Uterus (tissue), 4 donors: ENCODE results near the gene LRRC37A2. TPM values are rescaled to one million over a fixed set of nuclear protein-coding genes. Genes with fewer than 3 reads are reported as not detected.
"Not testable (repeated sequence)": the region's sequence is repeated elsewhere in the genome, so short reads cannot be mapped to it uniquely, and the experiment has no call there.

Experiments
- DNase-seq, 2 donors: peaks; one replicate each; pipeline ENCODE4 v3.0.0-alpha.2; 2019 to 2020
- H3K27ac ChIP-seq, 2 donors: fragments of 200-600 bp; sonication (generic); 1 replicate in 1 of 2; 2 replicates in 1 of 2; pipeline ENCODE4 v1.5.1; 2016 to 2018
- H3K27me3 ChIP-seq, 2 donors: fragments of 200-600 bp; sonication (generic); one replicate each; pipeline ENCODE4 v1.5.1; 2018 to 2019; ENCODE audit warnings: control low read depth in 1 of 2
- H3K36me3 ChIP-seq, 2 donors: fragments of 200-600 bp; sonication (generic); one replicate each; pipeline ENCODE4 v1.5.1; 2019; ENCODE audit warnings: control low read depth in 1 of 2
- H3K4me1 ChIP-seq, 2 donors: fragments of 200-600 bp; sonication (generic); one replicate each; pipeline ENCODE4 v1.5.1; 2018 to 2019; ENCODE audit warnings: control low read depth in 1 of 2
- H3K4me3 ChIP-seq, 2 donors: fragments of 200-600 bp; sonication (generic); 1 replicate in 1 of 2; 2 replicates in 1 of 2; pipeline ENCODE4 v1.5.1; 2018 to 2019; ENCODE audit warnings: mild to moderate bottlenecking in 1 of 2
- H3K9me3 ChIP-seq, 2 donors: fragments of 200-600 bp; sonication (generic); one replicate each; pipeline ENCODE4 v1.5.1; 2019; ENCODE audit warnings: control low read depth in 1 of 2
- intact Hi-C: fragments of 100-400 bp; cut with DNase I; formaldehyde crosslinking; loops from one replicate; pipeline ENCODE4 v1.15.1; 2023; ENCODE audit warnings: low total_unique reads
- total RNA-seq, 4 donors: library from RNA; depleted of rRNA in 3 of 4; stranded (reverse); fragments of >200 nt in 3 of 4; gene quantifications; one replicate each; pipeline versions ENCODE4 v1.1.0 to v1.2.4, GENCODE V29; 2014 to 2023
- donor health status: DM: yes; HTN: yes; CAD: no.

LRRC37A2 gene
- total RNA-seq, 4 donors from 2014 or later = 1.8 to 34.9 (median 16.4) TPM

DNA sequence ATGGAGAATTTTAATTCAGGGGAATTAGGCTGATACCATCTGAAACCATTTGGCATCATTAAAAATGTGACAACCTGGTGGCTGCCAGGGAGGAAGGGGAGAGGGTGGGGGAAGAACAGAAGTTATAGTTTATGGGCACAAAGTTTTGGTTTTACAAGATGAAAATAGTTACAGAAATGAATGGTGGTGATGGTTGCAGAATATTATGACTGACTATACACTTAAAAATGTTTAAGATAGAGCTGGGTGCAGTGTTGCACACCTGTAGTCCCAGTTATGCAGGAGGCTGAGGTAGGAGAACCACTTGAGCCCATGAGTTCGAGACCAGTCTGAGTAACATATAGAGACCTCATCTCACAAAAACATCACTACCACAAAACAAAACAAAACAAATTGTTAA lies 54.7 kb downstream of the LRRC37A2 start:
- H3K9me3 ChIP-seq, H3K4me3 ChIP-seq, H3K36me3 ChIP-seq, intact Hi-C loops, DNase-seq, H3K4me1 ChIP-seq, H3K27ac ChIP-seq, H3K27me3 ChIP-seq: not testable (repeated sequence)

DNA sequence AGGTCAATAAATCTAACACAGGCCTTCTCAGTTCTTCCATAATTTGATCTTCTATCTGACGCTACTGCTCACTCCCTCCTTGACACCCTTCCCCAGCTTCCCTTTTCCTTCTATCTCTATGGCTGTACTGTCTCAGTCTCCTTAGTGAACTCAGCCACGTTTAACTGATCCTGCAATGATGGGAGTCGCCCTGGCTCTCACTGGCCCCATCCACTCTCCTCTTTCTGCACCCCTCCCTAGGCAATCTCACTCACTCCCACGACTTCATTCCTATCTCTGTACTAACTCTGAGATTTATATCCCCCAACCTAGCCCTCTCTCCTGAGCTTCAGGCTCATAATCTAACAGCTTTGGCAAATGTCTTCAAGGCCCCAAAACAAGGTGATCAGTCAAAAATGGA lies 59.5 kb downstream of the LRRC37A2 start:
- DNase-seq, H3K9me3 ChIP-seq, H3K4me3 ChIP-seq, H3K4me1 ChIP-seq, H3K27me3 ChIP-seq, H3K36me3 ChIP-seq, intact Hi-C loops, H3K27ac ChIP-seq: not testable (repeated sequence)

DNA sequence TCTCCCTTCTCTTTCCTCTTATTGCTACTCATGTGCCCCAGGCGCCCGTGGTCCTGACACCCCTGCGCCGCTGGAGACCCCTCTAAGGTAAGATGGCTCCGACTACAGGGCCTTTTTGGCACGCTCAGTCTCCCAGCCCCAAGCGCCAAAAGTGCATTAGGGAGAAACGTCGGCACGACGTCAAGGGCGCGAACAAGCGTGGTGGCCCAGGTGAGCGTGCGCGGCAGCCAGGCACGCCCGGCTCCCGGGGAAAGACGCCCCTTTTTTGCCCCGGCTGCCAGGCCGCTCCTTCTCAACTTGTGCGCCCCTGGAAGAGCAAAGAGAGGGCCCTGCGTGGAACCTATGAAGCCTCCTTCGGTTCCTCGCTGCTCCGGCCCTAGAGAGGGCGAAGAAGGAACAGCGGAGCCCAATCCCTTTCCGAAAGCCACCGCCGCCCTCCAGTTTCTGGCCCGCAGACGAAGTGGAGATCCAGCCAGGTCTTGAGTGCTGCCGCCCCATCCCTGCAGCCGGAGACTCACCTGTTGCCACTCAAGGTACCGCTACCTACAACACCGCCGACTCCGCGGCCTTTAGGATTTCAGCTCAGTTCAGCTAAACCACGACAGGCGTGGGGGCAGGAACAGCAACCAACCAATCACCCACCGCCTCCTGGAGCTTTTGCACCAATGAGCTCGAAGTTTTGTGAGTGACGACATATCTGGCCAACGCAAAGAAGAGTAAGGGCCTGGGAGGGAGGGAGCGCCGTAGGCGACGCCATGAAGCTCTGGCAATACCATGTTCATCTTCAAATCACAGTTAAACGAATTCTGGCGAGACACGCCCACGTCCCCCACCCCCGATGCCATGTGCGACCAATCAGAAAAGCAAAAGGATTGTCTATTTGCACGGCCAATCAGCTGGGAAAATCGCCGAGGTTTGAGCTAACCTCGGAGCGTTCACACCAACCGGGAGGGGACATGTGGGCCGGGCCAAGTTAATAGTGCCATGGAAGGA lies 67.1 kb downstream of the LRRC37A2 start, which contains the start of gene ARL17A:
Gene ARL17A, minus strand, starts transcription at position 609 of the 993 bp plus-strand sequence. CDS start 3,369 bp downstream, outside the sequence.
- intact Hi-C loops, H3K9me3 ChIP-seq, H3K36me3 ChIP-seq, H3K4me1 ChIP-seq, H3K27me3 ChIP-seq: not testable (repeated sequence)
- Histone ChIP-seq H3K4me3 (peak within 1 kb of the TSS in 1 of 2 donors; percentile 15), H3K27ac (peak within 1 kb of the TSS; percentile 27 to 64)
- DNase-seq = peak; percentile 84 to 86

DNA sequence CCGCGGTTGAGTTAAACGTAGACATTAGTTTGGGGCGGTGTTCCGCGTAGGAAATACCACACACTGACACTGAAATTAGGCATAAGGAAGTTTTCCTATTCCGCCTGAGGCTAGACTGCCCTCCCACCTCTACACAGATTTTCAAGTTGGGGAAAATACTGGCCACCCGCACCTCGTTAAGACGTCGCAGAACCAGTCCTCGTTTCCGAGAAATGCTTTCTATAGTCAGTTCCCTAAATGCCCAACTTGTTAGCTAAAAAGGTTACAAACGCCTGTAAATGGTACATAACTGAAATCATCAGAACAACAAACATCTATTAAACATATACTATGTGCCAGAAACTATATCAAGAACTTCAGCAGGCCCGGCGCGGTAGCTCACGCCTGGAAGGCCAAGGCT lies 67.8 kb downstream of the LRRC37A2 start:
- intact Hi-C loops, DNase-seq, H3K9me3 ChIP-seq, H3K27me3 ChIP-seq, H3K36me3 ChIP-seq, H3K4me1 ChIP-seq: not testable (repeated sequence)
- Histone ChIP-seq H3K4me3 (peak overlapping the region in 1 of 2 donors; percentile 15), H3K27ac (peak overlapping the region; percentile 27 to 64)

DNA sequence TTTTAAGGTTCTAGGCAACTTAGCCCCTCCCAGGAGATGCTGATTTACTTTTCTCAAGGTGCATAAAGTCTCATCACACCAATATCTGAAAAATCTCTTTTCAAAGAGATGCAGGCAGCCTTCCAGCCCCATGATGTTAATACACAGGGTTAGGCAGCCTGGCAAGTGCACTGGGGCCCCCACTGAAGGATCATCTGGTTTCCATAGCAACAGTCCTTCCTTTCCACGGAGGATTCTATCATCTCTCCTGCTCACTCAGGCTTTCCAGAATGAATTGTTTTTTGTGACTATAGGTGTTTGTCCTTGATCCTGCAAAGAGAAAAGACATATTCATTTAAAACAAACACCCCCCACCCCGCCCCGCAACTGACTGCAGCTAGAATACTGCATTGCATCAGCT lies 73.2 kb downstream of the LRRC37A2 start:
- not testable (repeated sequence) for H3K27me3 ChIP-seq

DNA sequence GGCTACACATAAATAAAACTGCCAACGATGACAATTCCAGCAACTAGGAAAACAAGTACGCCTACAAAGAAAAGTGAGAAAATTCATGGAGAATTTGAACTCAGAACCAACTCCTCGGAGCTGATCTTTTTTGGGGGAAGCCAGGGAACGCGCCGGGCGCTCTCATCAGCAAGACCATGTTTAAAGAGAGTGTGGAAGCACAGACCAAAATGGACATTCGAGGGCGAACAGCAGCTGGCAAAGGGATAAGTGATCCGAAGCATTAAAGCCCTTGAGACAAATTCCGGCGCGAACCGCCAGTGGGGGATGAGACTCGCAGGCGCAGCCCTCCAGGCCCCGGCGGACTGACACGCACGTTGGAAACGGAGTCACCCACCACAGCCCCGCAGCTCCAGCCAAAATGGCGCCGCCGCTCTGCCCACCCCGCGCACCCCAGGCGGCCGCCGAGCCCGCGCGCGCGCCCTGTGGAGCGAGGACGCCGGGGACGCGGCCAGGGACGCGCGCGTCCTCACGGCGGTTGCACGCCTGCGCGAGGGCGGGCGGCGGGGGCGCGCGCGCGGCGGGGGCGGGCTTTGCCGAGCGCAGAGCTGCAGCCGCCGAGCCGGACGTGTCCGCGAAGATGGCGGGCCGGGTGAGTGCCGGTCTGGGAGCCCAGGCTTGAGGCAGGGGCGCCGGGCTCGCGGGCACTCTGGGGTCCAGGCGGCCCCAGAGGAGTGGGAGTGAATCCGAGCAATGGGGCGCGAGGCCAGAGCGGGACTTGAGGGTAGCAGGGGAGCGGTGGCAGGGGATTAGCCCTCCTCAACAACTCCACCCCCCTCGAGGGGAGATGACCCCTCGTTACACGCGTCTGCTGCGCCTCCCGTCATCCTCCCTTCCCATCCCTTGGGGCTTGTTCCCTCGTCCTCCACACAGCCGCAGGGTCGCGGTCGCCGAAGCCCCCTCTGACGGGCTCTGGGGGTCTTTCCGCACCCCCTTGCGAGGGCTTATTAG lies 78.2 kb downstream of the LRRC37A2 start, which contains the start of gene NSF:
Gene NSF, plus strand, starts transcription at position 513 of the 990 bp plus-strand sequence. Its CDS starts 107 bp downstream, at position 620.
- H3K4me1 ChIP-seq, H3K27ac ChIP-seq, DNase-seq, H3K4me3 ChIP-seq, H3K9me3 ChIP-seq, H3K27me3 ChIP-seq, intact Hi-C loops, H3K36me3 ChIP-seq: not testable (repeated sequence)

More for the DNA sequence above, 73.2 kb downstream of the LRRC37A2 start:
- H3K4me1 ChIP-seq, intact Hi-C loops, H3K27ac ChIP-seq, H3K4me3 ChIP-seq, H3K36me3 ChIP-seq, DNase-seq, H3K9me3 ChIP-seq: not testable (repeated sequence)

DNA sequence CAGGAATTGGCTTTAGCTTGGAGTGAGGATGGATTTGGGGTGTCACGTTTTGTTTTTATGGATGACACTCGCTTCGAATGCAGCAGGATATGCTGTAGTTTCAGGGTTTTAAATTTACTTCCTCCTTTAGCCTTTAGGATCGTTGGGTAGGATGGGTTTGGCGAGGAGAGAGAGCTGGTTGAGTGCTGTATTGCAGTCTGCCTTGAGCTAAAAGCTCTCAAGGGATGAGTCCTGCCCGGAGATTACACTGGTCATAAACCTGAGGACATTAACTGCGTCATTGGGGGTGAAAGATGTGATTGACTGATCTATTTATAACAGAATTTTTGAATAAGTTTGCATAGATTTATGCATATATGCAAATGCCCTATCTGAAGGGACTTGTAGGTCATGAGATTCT lies 79.1 kb downstream of the LRRC37A2 start:
- intact Hi-C loops, H3K4me1 ChIP-seq, H3K9me3 ChIP-seq, DNase-seq, H3K27ac ChIP-seq, H3K36me3 ChIP-seq, H3K27me3 ChIP-seq, H3K4me3 ChIP-seq: not testable (repeated sequence)

DNA sequence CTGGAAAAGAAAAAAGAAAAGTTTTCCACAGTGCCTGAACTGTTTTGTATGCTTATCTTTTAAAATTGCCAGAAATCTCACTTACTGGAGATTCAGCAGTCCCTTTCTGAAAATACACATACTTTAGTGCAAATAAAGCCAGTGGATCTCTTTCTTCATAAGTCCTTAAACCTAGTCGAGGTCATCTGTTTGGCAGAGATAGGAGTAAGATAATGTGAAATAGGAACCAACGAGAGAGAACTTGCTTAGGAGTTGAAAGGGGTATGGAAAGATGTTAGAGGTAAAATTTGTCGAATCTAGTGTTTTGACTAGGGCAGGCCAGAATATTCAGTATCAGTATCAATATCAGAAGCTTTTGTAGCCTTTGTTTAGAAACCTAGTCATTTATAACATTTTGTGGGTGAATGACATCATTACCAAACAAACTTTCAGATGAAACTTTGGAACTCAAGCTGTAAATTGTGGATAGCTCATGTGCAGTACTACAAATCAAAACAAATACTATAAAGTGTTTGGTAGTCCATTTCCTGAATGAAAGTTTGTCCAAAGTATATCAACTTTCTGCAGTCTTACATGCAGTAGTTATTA lies 86.2 kb downstream of the LRRC37A2 start:
- H3K27me3 ChIP-seq, DNase-seq, intact Hi-C loops, H3K4me1 ChIP-seq, H3K9me3 ChIP-seq, H3K4me3 ChIP-seq, H3K27ac ChIP-seq, H3K36me3 ChIP-seq: not testable (repeated sequence)

DNA sequence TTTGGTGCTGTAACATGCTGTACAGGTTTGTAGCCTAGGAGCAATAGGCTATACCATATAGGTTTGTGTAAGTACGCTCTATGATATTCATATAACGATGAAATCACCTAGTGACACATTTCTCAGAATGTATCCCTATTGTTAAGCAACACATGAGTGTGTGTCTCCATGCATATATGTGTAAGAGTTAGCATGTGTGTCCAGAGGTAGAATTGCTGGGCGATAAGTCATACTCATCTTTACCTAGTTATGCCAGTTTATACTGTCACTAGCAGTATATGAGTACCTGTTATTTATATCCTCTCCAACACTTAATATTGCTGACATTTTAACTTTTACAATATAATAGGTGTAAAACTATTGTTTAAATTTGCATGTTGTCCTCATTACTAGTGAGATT lies 88.5 kb downstream of the LRRC37A2 start:
- H3K9me3 ChIP-seq, H3K4me1 ChIP-seq, H3K4me3 ChIP-seq, H3K27ac ChIP-seq, DNase-seq, H3K36me3 ChIP-seq, intact Hi-C loops, H3K27me3 ChIP-seq: not testable (repeated sequence)

DNA sequence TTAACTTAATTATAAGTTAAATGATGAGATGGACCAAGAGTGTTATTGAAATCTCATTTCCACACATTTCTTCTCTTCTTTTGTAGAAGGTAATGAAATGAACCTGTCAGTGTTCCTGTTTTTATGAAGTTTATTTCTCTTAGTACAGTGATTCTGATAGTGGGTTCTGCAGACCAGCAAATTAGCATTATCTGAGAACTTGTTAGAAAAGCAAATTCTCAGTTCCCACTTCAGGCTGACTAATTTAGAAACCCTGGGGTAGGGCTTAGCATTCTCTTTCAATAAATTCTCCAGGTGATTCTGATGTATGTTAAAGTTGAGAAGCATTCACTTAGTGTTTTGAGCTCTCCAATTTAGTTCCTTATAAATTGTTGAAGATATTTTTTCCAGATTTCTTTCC lies 90.9 kb downstream of the LRRC37A2 start:
- DNase-seq, H3K36me3 ChIP-seq, H3K27me3 ChIP-seq, intact Hi-C loops, H3K27ac ChIP-seq, H3K4me3 ChIP-seq, H3K4me1 ChIP-seq, H3K9me3 ChIP-seq: not testable (repeated sequence)
